Activated naive CD4-positive, alpha-beta T cell treated with anti-CD3 and anti-CD28 coated beads, Interleukin-2, amount 10 ng/mL, durations not matched to agents 7 days and 5 days (primary cell): Measurements from ENCODE around the gene FTHL17.

ENCODE experiments used
- CTCF ChIA-PET: fragments of 350-600 bp; sonication (Branson Sonifier 250); formaldehyde crosslinking; loops from one replicate; lab custom pipeline; 2021; ENCODE audit warnings: antibody characterized with exemption; lab: Charles Lee
- DNase-seq: peaks from one replicate; pipeline ENCODE4 v3.0.0-alpha.2; 2020
- H3K27ac Mint-ChIP-seq: one replicate; pipeline ENCODE4 v1.8.0; 2021; ENCODE audit warnings: mild to moderate bottlenecking, moderate library complexity, mixed read lengths
- H3K27me3 Mint-ChIP-seq: one replicate; pipeline ENCODE4 v1.8.0; 2021; ENCODE audit warnings: mild to moderate bottlenecking, mixed read lengths
- H3K36me3 Mint-ChIP-seq: one replicate; pipeline ENCODE4 v1.8.0; 2021; ENCODE audit warnings: mixed read lengths
- H3K4me1 Mint-ChIP-seq: one replicate; pipeline ENCODE4 v1.8.0; 2021; ENCODE audit warnings: mixed read lengths
- H3K4me3 Mint-ChIP-seq: one replicate; pipeline ENCODE4 v1.8.0; 2021; ENCODE audit warnings: mild to moderate bottlenecking, moderate library complexity, mixed read lengths
- H3K9me3 Mint-ChIP-seq: one replicate; pipeline ENCODE4 v1.8.0; 2021; ENCODE audit warnings: mixed read lengths

The FTHL17 gene

GRCh38 chrX:31071725-31072124, at the start of gene FTHL17:
Gene FTHL17, minus strand, starts transcription at chrX:31072041. Its CDS starts 88 bp downstream, at chrX:31071953.
- H3K27me3 Mint-ChIP-seq = no peaks in the 10 kb centered on the region
- no peaks in the 10 kb centered on the region for H3K36me3 Mint-ChIP-seq
- no peaks in the 10 kb centered on the region for H3K4me1 Mint-ChIP-seq
- CTCF ChIA-PET = no interaction called here
- no peak within 1 kb of the TSS for H3K4me3 Mint-ChIP-seq
- H3K9me3 Mint-ChIP-seq = peaks cover 6% of the 10 kb centered on the region
- no peak within 1 kb of the TSS for H3K27ac Mint-ChIP-seq
- no peak for DNase-seq

- Mint-ChIP-seq H3K4me3 (no peak overlapping the region), H3K36me3 (no peaks in the 10 kb centered on the region)
Observed at GRCh38 chrX:31117266-31117665, 45.4 kb upstream of the FTHL17 start.

GRCh38 chrX:31115398-31115797, 43.6 kb upstream of the FTHL17 start:
- no peaks in the 10 kb centered on the region for H3K36me3 Mint-ChIP-seq
- no peak overlapping the region for H3K27ac Mint-ChIP-seq
- DNase-seq = no peak
- no peak overlapping the region for H3K4me3 Mint-ChIP-seq
- no peaks in the 10 kb centered on the region for H3K9me3 Mint-ChIP-seq
- CTCF ChIA-PET = no interaction called here
- H3K27me3 Mint-ChIP-seq = no peaks in the 10 kb centered on the region
- peaks cover 4% of the 10 kb centered on the region for H3K4me1 Mint-ChIP-seq

More at GRCh38 chrX:31117266-31117665, 45.4 kb upstream of the FTHL17 start:
- Mint-ChIP-seq H3K4me1 (peaks cover 4% of the 10 kb centered on the region), H3K27ac (no peak overlapping the region), H3K9me3 (no peaks in the 10 kb centered on the region), H3K27me3 (no peaks in the 10 kb centered on the region)
- CTCF ChIA-PET = no interaction called here
- DNase-seq = no peak

GRCh38 chrX:31114858-31115257, 43.0 kb upstream of the FTHL17 start:
- Mint-ChIP-seq H3K27me3 (no peaks in the 10 kb centered on the region), H3K4me3 (no peak overlapping the region), H3K27ac (no peak overlapping the region), H3K36me3 (no peaks in the 10 kb centered on the region), H3K4me1 (peaks cover 4% of the 10 kb centered on the region), H3K9me3 (no peaks in the 10 kb centered on the region)
- CTCF ChIA-PET = no interaction called here
- no peak for DNase-seq

GRCh38 chrX:31112226-31112999, 40.6 kb upstream of the FTHL17 start:
- no peak for DNase-seq
- H3K36me3 Mint-ChIP-seq = no peaks in the 10 kb centered on the region
- no peak overlapping the region for H3K4me3 Mint-ChIP-seq
- CTCF ChIA-PET = no interaction called here
- no peak overlapping the region for H3K27ac Mint-ChIP-seq
- H3K4me1 Mint-ChIP-seq = peaks cover 4% of the 10 kb centered on the region
- H3K9me3 Mint-ChIP-seq = no peaks in the 10 kb centered on the region
- H3K27me3 Mint-ChIP-seq = no peaks in the 10 kb centered on the region

- H3K4me1 Mint-ChIP-seq = peaks cover 4% of the 10 kb centered on the region
- H3K27me3 Mint-ChIP-seq = no peaks in the 10 kb centered on the region
- H3K9me3 Mint-ChIP-seq = no peaks in the 10 kb centered on the region
- H3K4me3 Mint-ChIP-seq = no peak overlapping the region
- no peak for DNase-seq
- no peaks in the 10 kb centered on the region for H3K36me3 Mint-ChIP-seq
- CTCF ChIA-PET = no interaction called here
- H3K27ac Mint-ChIP-seq = no peak overlapping the region
Observed at GRCh38 chrX:31110657-31111056, 38.8 kb upstream of the FTHL17 start.

GRCh38 chrX:31099536-31100090, 27.8 kb upstream of the FTHL17 start:
- Mint-ChIP-seq H3K27me3 (no peaks in the 10 kb centered on the region), H3K27ac (no peak overlapping the region), H3K36me3 (no peaks in the 10 kb centered on the region), H3K4me3 (no peak overlapping the region), H3K4me1 (no peaks in the 10 kb centered on the region), H3K9me3 (no peaks in the 10 kb centered on the region)
- CTCF ChIA-PET = no interaction called here
- no peak for DNase-seq

- Mint-ChIP-seq H3K36me3 (no peaks in the 10 kb centered on the region), H3K9me3 (no peaks in the 10 kb centered on the region), H3K27me3 (no peaks in the 10 kb centered on the region), H3K27ac (no peak overlapping the region), H3K4me1 (no peaks in the 10 kb centered on the region), H3K4me3 (no peak overlapping the region)
- no peak for DNase-seq
- CTCF ChIA-PET = no interaction called here
Observed at GRCh38 chrX:31098079-31098478, 26.2 kb upstream of the FTHL17 start.

GRCh38 chrX:31093639-31093975, 21.8 kb upstream of the FTHL17 start:
- CTCF ChIA-PET = no interaction called here
- Mint-ChIP-seq H3K9me3 (no peaks in the 10 kb centered on the region), H3K27me3 (no peaks in the 10 kb centered on the region), H3K4me1 (no peaks in the 10 kb centered on the region), H3K27ac (no peak overlapping the region), H3K4me3 (no peak overlapping the region), H3K36me3 (no peaks in the 10 kb centered on the region)
- DNase-seq = no peak

- DNase-seq = no peak
- no peaks in the 10 kb centered on the region for H3K27me3 Mint-ChIP-seq
- no peaks in the 10 kb centered on the region for H3K4me1 Mint-ChIP-seq
- no peaks in the 10 kb centered on the region for H3K9me3 Mint-ChIP-seq
- no peak overlapping the region for H3K4me3 Mint-ChIP-seq
- H3K27ac Mint-ChIP-seq = no peak overlapping the region
- H3K36me3 Mint-ChIP-seq = no peaks in the 10 kb centered on the region
- CTCF ChIA-PET = no interaction called here
Observed at GRCh38 chrX:31092970-31093638, 21.3 kb upstream of the FTHL17 start.

- CTCF ChIA-PET = no interaction called here
- Mint-ChIP-seq H3K36me3 (no peaks in the 10 kb centered on the region), H3K27ac (no peak overlapping the region), H3K4me1 (no peaks in the 10 kb centered on the region), H3K27me3 (no peaks in the 10 kb centered on the region), H3K4me3 (no peak overlapping the region), H3K9me3 (no peaks in the 10 kb centered on the region)
- DNase-seq = no peak
Observed at GRCh38 chrX:31092476-31092875, 20.6 kb upstream of the FTHL17 start.

- no peaks in the 10 kb centered on the region for H3K4me1 Mint-ChIP-seq
- H3K27ac Mint-ChIP-seq = no peak overlapping the region
- no peaks in the 10 kb centered on the region for H3K27me3 Mint-ChIP-seq
- no peaks in the 10 kb centered on the region for H3K9me3 Mint-ChIP-seq
- CTCF ChIA-PET = no interaction called here
- DNase-seq = no peak
- no peaks in the 10 kb centered on the region for H3K36me3 Mint-ChIP-seq
- no peak overlapping the region for H3K4me3 Mint-ChIP-seq
Observed at GRCh38 chrX:31091819-31092218, 20.0 kb upstream of the FTHL17 start.

GRCh38 chrX:31074522-31074921, 2.7 kb upstream of the FTHL17 start:
- Mint-ChIP-seq H3K9me3 (peaks cover 6% of the 10 kb centered on the region), H3K4me1 (no peaks in the 10 kb centered on the region), H3K27ac (no peak overlapping the region), H3K36me3 (no peaks in the 10 kb centered on the region), H3K27me3 (no peaks in the 10 kb centered on the region), H3K4me3 (no peak overlapping the region)
- no peak for DNase-seq
- CTCF ChIA-PET = no interaction called here

GRCh38 chrX:31071262-31071661, 579 bp downstream of the FTHL17 start:
- Mint-ChIP-seq H3K27ac (no peak overlapping the region), H3K36me3 (no peaks in the 10 kb centered on the region), H3K4me3 (no peak overlapping the region), H3K9me3 (peaks cover 8% of the 10 kb centered on the region), H3K4me1 (no peaks in the 10 kb centered on the region), H3K27me3 (no peaks in the 10 kb centered on the region)
- CTCF ChIA-PET = no interaction called here
- DNase-seq = no peak

GRCh38 chrX:31070057-31070468, 1.8 kb downstream of the FTHL17 start:
- H3K36me3 Mint-ChIP-seq = no peaks in the 10 kb centered on the region
- no peak overlapping the region for H3K27ac Mint-ChIP-seq
- DNase-seq = no peak
- no peaks in the 10 kb centered on the region for H3K27me3 Mint-ChIP-seq
- no peak overlapping the region for H3K4me3 Mint-ChIP-seq
- H3K9me3 Mint-ChIP-seq = peaks cover 11% of the 10 kb centered on the region
- H3K4me1 Mint-ChIP-seq = no peaks in the 10 kb centered on the region
- CTCF ChIA-PET = no interaction called here
